A673 (cell line): ENCODE data around the gene C8G.

Experiments
- EZH2 ChIP-seq: fragments of 200-600 bp; sonication (generic); IDR thresholded peaks from 2 replicates; pipeline ENCODE4 v1.6.1; 2017; ENCODE audit warnings: borderline replicate concordance, low read depth, mild to moderate bottlenecking, mixed read lengths, antibody characterized with exemption, low read length; ENCODE audit not compliant: poor library complexity, severe bottlenecking
- TF ChIP-seq, protein P1 (sequence below): fragments of 300-800, 200-600 bp; sonication (generic); conservative IDR thresholded peaks from 2 replicates; pipeline ENCODE4 v1.5.1; 2017; ENCODE audit warnings: low read depth, mild to moderate bottlenecking, antibody characterized with exemption, low read length, moderate library complexity, mixed read lengths

DNA sequence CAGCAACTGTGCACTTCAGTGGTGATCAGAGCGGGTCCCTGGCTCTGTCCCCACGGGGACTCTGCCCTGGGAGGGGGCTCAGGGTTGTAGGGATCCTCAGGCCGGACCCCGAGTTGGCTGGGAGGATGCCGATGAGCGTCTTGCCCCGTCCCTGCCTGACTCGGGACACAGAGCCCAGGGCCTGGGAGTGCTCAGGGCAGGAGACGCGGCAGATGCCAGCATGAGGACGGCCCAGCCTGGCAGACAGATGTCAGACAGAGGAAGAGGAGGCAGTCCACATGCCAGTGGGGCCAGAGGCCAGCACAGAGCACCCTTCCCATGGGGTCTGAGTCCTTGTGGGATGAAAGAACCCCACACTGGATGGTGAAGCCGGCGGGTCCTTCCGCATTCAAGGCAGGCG, 18.3 kb downstream of the C8G start:
- TF ChIP-seq, protein P1, sequence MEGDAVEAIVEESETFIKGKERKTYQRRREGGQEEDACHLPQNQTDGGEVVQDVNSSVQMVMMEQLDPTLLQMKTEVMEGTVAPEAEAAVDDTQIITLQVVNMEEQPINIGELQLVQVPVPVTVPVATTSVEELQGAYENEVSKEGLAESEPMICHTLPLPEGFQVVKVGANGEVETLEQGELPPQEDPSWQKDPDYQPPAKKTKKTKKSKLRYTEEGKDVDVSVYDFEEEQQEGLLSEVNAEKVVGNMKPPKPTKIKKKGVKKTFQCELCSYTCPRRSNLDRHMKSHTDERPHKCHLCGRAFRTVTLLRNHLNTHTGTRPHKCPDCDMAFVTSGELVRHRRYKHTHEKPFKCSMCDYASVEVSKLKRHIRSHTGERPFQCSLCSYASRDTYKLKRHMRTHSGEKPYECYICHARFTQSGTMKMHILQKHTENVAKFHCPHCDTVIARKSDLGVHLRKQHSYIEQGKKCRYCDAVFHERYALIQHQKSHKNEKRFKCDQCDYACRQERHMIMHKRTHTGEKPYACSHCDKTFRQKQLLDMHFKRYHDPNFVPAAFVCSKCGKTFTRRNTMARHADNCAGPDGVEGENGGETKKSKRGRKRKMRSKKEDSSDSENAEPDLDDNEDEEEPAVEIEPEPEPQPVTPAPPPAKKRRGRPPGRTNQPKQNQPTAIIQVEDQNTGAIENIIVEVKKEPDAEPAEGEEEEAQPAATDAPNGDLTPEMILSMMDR = no peak
- no peak for TF ChIP-seq EZH2
